CD4-positive, alpha-beta T cell treated with Interleukin-17A for 1 hour (primary cell): Measurements from ENCODE around the gene SH3TC1.
A peak's percentile ranks its signal among the peaks of the same experiment; 100 is the strongest.

Experiments used
- DNase-seq: peaks from one replicate; pipeline ENCODE4 v3.0.0-alpha.2; 2020

The SH3TC1 gene

DNA sequence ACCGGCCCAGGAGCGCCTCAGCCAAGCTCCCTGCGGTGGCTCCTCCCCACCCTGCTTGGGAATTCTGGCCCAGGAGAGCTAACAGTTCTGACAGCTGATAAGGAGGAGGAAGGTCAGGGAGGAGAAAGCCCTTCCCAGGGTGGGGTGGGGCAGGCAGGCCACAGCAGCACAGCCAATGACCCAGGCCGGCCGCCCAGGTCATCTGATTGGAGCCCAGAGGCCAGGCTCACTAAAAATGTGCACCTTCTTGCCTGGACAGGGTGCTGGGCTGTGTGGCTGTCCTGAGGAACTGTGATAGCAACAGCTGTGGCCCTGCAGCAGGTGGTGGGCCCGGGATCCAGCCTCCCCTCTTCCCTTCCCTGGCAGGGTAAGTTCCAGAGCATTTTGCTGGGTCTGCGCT lies 17.2 kb upstream of the SH3TC1 start:
- no peak for DNase-seq

GRCh38 chr4:8182294-8182693 lies 16.8 kb upstream of the SH3TC1 start:
- no peak for DNase-seq

DNA sequence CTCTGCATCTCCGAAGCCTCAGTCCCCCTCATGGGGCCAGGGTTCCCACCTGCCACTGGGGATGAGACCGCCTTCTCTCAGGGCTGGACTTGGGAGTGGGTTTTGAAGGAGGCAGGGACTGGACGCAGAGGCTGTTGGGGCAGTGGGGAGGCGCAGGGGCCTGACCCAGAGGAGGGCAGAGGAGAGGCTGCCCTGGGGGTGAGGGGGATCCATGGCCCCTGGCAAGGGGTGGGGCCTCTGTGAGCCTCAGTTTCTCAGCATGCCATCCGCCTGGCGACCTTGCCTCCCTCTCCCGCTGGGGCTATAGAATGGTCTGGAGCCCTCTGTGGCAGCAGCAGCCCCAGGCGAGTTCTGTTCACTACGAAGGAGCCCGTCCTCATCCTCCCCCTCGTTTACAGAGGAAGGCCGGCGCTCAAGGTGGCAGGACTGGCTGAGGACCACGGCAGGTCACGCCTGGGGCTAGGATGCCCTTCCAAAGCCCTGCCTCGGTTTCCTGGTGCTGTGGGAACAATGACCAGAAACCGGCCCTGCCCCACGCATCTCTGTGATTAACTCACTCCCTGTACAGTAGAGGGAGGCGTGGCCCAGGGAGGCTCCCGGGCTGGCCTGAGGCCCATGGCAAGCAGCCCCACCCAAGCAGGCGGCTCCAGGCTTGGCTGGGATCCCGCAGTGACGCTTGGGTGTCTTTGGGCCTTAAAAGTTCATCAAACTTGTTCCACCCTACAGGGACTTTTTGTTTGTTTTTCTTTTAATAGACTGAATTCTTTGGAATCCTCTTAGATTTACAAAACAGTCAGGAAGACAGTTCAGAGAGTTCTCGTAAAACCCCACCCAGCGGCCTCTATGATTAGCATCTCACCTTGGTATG lies 16.0 kb upstream of the SH3TC1 start:
- DNase-seq = no peak

GRCh38 chr4:8184061-8184460 lies 15.0 kb upstream of the SH3TC1 start:
- no peak for DNase-seq

- DNase-seq = no peak
These were observed 13.8 kb upstream of the SH3TC1 start for GRCh38 chr4:8185295-8185694.

DNA sequence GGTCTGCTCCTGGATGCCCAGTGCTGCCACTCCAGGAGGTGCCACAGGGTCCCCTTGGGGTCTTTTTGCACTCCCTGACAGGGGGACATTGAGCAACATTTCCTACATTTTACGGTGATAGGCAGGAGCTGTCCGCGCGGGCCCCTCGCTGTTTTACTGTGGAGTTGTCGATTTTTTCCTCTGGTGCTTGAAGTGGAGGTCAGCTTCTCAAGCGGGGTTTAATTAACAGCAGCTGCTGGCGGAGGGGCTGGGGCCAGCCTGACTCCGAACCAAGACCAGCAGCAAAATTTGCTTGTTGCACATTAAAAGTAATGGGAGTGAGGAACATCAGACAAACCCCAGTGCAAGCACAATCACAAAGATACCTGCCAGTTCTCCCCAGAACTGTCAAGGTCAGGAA lies 13.2 kb upstream of the SH3TC1 start:
- DNase-seq = no peak

- no peak for DNase-seq
These were observed 11.0 kb upstream of the SH3TC1 start for GRCh38 chr4:8188085-8188484.

DNA sequence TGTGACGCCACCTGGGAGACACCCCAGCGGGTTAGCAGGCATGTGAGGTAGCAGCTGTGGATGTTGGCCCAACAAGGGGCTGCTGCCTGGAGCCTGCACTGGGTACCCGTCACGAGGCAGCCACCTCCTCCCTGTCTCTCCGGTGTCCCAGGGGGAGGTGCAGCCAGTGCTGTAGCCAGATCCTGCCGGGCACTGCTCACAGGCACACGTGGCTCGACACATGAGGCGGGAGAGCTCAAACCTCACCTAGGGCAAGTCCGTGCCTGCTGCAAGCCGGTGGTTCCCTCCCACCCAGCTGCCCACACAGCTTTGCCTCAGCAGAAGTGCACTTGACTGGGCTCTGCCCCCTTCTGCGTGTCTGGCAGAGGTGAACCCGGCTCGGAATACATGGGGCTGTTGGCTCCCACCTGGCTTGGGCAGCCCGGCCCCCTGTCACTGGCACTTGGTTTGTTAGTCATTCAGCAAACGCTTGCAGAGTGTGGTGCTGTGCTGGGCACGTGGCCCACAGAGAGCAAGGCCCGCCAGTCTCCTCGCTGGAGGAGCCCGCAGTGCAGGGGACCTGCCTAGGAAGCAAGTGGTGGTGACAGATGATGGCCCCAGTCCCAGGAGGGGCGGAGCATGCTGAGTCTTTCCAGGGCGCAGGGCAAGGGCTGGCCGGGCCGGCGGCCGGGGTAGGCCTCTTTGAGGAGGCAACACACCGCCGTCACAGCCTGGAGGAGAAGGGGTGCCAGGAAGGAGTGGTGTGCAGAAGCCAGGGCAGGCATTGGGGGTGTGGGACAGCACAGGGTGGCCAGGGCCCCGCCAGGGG lies 10.1 kb upstream of the SH3TC1 start:
- DNase-seq = no peak

DNA sequence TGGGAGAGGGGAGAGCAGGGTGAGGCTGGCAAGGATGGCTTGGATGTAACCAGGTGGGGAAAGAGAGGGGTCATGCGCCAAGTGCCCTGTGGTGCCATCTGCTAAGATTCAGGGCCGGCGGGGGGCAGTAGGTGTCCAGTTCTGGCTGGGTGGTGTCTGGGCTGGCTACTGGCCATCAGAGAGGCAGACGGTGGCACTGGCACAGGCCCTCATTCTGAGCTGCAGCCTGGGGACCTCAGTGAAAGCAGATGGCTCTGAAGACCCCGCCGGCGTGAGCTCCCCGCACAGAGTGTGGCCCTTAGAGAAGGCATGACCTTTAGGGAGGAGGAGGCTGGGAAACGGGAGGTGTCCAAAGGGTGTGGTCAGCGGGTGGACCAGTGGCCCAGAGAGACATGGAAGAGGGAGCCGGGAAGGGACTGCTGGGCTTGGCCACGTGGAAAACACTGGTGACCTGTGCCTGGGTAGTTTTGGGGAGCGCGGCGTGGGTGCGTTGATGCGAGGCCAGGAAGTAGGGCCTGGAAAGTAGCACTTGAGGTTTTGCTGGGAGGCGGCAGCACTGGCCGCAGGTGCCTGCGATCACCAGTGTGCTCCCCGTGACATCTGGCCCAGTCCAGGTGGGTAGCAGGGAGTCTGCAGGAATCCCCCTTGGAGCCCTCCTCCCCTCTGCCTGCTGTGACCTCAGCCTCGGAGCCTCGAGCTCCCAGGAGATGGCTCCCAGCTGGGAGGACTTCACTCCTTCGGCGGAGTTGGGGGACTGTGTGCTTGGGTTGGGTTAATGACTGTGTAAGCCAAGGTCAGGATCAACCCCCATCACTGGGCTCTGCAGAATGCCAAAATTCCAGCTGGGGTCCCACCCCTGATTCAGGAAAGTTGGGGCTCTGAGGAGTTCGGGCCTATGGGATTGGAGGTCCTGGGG lies 9.3 kb upstream of the SH3TC1 start:
- DNase-seq = no peak

GRCh38 chr4:8191136-8191747 lies 7.8 kb upstream of the SH3TC1 start:
- DNase-seq = no peak

- DNase-seq = peak; percentile 17
These were observed 6.0 kb upstream of the SH3TC1 start for GRCh38 chr4:8192748-8193738.

DNA sequence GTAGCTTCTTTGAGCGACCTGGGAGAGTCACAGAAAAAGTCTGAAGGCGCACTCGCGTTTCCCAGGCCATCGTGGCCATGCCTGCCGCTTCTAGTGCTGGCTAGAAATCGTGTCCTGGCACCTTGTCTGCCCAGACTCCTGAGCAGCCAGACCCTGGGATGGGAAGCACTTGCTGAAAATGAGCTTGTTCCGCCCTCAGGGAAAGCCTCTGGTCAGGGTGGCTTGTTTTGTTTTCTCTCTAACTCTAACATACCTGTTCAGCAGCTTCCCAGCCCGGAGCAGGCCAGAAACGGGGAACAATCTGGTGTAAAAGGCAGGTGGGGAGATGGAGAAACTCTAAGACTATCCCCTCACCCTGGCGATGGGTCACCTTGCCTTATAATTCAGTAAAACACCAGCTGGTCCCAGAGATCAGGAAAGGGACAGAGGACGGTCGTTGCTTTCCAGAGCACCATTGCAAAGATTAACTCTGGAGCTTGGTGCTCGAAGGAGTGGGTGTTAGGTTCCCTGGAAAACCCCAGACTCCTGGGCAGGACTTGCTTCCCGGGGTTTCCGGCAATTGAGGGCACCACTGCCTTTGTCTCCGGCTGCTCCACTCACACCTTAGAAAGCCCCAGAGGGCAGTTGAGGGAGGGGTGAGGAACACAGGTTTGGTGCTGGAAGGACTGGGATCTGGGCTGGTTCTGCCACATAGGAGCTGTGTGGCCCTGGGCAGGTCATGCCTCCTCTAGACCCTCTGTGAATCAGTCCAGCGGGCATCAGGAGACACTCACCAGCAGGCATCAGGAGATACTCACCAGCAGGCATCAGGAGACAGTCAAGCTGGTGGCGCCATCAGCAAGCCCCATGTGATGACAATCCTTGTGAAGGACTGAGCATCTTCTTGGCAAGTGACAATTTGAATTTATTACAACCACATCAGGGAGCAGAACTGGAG lies 4.5 kb upstream of the SH3TC1 start:
- DNase-seq = no peak

GRCh38 chr4:8195431-8195830 lies 3.7 kb upstream of the SH3TC1 start:
- DNase-seq = no peak

DNA sequence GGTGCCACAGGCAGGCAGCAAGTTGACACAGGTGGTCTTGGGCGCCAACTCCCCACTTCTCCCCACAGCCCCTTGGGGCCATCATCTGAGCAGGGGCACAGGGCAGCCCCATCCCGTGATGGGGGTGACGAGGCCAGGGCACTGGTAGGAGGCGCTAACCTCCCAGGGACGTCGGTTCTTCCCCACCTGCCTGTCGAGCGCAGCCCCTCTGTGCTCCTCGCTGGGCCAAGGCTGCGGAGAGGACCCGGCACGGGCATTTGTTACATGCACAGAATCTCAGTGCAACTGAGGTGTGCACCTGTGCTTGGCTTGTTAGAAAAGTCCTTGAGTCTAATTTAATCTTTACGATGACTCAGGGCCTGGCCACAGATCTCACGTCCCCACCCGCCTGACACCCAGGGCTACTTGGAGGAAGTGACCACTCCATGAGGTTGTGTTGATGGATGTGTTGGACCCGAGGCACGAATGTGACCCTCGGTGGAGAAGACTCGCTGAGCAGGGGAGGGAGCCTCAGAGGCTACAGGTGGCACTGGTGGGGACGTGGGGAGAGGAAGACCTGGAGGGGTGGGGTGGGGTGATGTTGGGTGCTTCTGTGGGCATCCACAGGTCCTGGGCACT lies 3.1 kb upstream of the SH3TC1 start:
- no peak for DNase-seq

DNA sequence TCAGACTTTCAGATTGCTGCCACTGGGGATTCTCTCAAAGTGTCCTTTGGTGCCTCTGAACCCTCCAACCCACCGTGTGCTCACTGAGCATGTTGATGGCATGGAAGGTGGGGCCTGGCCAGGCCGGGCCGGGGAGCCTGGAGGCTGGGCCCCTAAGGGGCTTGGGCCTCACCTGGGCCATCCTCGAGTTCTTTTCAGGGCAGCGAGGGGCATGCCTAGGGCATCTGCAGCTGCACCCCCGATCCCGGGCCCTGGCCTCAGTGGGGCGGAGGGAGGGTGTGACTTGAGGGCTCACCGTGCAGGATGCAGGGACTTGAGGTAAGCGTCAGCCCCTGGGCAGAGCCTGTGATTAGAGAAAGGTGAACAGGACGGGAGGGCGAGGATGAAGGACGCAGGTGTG lies 1.6 kb upstream of the SH3TC1 start:
- no peak for DNase-seq

DNA sequence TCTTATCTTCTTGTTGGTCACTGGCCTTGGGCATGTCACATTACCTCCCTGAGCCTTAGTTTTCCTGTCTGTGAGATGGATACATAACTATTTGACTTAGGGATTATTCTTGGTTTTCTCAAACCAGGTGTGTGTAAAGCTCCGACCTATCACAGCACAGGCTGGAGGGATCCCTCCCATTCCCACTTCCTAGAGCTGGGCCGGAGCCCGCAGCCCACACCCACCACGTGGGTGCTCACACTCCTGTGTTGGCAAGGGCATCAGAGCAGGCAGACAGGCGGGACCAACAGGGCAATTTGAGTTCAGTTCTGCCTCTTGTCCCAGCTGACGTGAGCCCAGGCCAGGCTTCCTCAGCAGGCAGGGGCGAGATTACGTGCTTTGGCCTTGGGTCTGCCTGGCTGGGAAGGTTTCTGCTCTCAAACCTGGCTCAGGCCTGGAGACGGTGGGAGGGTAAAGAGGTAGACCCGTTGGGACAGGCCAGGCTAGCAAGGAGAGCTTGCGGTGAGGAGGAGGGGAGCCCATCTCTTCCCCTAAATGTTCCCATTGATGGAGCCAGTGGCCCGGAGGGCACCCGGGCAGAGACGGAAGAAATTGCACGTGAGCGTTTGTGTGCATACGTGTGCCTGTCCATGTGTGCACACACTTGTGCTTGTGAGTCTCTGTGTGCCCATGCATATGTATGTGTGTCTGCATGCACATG lies 734 bp upstream of the SH3TC1 start:
- DNase-seq = no peak

DNA sequence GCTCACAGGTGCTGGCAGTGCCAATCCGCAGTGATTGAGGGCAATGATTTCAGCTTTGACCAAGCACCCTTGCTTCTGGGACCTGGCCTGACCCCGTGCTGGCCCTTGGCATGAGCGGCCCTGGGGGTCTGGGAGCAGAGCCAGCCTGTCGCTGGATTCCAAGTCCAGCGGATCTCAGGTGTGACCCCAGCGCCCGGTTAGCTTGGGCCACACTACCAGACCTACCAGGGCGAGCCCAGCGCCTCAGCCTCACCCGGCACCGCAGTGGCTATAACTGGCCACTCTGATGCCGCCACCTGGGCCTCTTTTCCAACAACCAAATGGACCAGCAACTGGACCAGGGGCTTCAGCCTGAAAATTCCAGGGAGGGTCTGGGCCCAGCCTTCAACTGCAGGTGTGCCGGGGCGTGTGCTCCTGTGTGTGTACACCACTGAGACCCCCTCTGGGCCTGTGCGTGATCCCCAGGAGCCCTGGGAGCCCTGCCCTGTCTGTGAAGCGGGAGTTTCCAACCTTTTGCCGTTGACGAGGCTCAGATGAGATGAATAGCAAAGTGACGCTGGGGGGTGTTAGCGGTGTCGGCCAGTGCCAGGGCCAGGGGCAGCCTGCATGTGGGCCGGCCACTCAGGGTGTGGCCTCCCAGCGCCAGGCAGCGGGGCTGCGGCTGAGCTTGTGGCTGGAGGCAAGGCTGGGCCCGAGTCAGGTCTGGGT lies 658 bp downstream of the SH3TC1 start:
- peak; percentile 28 for DNase-seq

- peak; percentile 43 for DNase-seq
These were observed 1.3 kb downstream of the SH3TC1 start for GRCh38 chr4:8200302-8200975.
